ENCODE results near the gene ACOT11. TPM values are rescaled to one million over a fixed set of nuclear protein-coding genes. Genes with fewer than 3 reads are reported as not detected.

Gene ACOT11
- total and polyA plus RNA-seq, 3 donors from 2014 or later = 4.9 to 33.8 (median 19.1) TPM

- DNase-seq = no peak
- Histone ChIP-seq H3K27ac (no peak overlapping the region), H3K9me3 (no peaks in the 10 kb centered on the region), H3K27me3 (no peaks in the 10 kb centered on the region), H3K4me1 (peaks cover 5% of the 10 kb centered on the region), H3K4me3 (no peak overlapping the region), H3K36me3 (ENCODE audit: low read depth, missing control alignments) (no peaks in the 10 kb centered on the region)
- no peak for TF ChIP-seq POLR2A (IDR thresholded peaks at IDR 0.05)
- TF ChIP-seq CTCF (IDR thresholded peaks at IDR 0.05) = no peak
- intact Hi-C loops (cut with DNase I; ENCODE audit: low total_unique reads) = no loop called here
- WGBS, 2 donors = 71 to 85% methylated on average over 4 of the region's 4 CpGs
Observed at GRCh38 chr1:54537611-54538010, 10.4 kb upstream of the ACOT11 start.

- no peak overlapping the region for H3K4me3 ChIP-seq
Observed at GRCh38 chr1:54538538-54538937, 9.5 kb upstream of the ACOT11 start.

GRCh38 chr1:54540582-54541295 is 7.3 kb upstream of the ACOT11 start:
- no peak overlapping the region for H3K27ac ChIP-seq
- intact Hi-C loops (cut with DNase I; ENCODE audit: low total_unique reads) = no loop called here

More at GRCh38 chr1:54538538-54538937, 9.5 kb upstream of the ACOT11 start:
- DNase-seq = no peak
- Histone ChIP-seq H3K27me3 (no peaks in the 10 kb centered on the region), H3K9me3 (no peaks in the 10 kb centered on the region), H3K27ac (no peak overlapping the region), H3K36me3 (ENCODE audit: low read depth, missing control alignments) (no peaks in the 10 kb centered on the region), H3K4me1 (peaks cover 11% of the 10 kb centered on the region)
- 90 to 93% methylated on average over 8 of the region's 8 CpGs for WGBS, 2 donors
- TF ChIP-seq POLR2A (IDR thresholded peaks at IDR 0.05) (no peak), CTCF (IDR thresholded peaks at IDR 0.05) (no peak)
- intact Hi-C loops (cut with DNase I; ENCODE audit: low total_unique reads) = no loop called here

GRCh38 chr1:54542120-54542961 is 5.7 kb upstream of the ACOT11 start:
- Histone ChIP-seq H3K27ac (peak overlapping the region; percentile 60 to 83), H3K27me3 (no peaks in the 10 kb centered on the region), H3K36me3 (ENCODE audit: low read depth, missing control alignments) (no peaks in the 10 kb centered on the region), H3K4me3 (peak overlapping the region; percentile 49 to 60), H3K4me1 (peaks cover 12% of the 10 kb centered on the region), H3K9me3 (no peaks in the 10 kb centered on the region)
- 0 to 3% methylated on average over 6 to 57 of the region's 61 CpGs for WGBS, 2 donors
- intact Hi-C loops (cut with DNase I; ENCODE audit: low total_unique reads) = no loop called here
- no peak for TF ChIP-seq CTCF (IDR thresholded peaks at IDR 0.05)
- no peak for TF ChIP-seq POLR2A (IDR thresholded peaks at IDR 0.05)
- DNase-seq = peak; percentile 71

More at GRCh38 chr1:54540582-54541295, 7.3 kb upstream of the ACOT11 start:
- DNase-seq = no peak
- TF ChIP-seq POLR2A (IDR thresholded peaks at IDR 0.05) (no peak), CTCF (IDR thresholded peaks at IDR 0.05) (no peak)
- no peaks in the 10 kb centered on the region for H3K9me3 ChIP-seq
- 65 to 70% methylated on average over 9 to 10 of the region's 10 CpGs for WGBS, 2 donors
- H3K27me3 ChIP-seq = no peaks in the 10 kb centered on the region
- no peaks in the 10 kb centered on the region for H3K36me3 ChIP-seq (ENCODE audit: low read depth, missing control alignments)
- H3K4me3 ChIP-seq = peak overlapping the region in 1 of 2 donors; percentile 60
- peaks cover 11% of the 10 kb centered on the region for H3K4me1 ChIP-seq
